Stimulated activated CD4-positive, alpha-beta T cell treated with anti-CD3 and anti-CD28 coated beads, TNF-alpha, amount 100 ng/mL, for 1 hour (primary cell): Measurements from ENCODE around the gene PXN.

ENCODE experiments used
- DNase-seq, 3 donors: peaks; one replicate each; pipeline ENCODE4 v3.0.0-alpha.2; 2020; ENCODE audit warnings: low read depth in 3 of 3, low spot score in 1 of 3

PXN gene

GRCh38 chr12:120180975-120181374, 84.6 kb downstream of the PXN start:
- no peak for DNase-seq

GRCh38 chr12:120175537-120175936, 90.0 kb downstream of the PXN start:
- DNase-seq, result no peak

GRCh38 chr12:120175062-120175461, 90.5 kb downstream of the PXN start:
- DNase-seq, result no peak

- DNase-seq, result no peak
These were observed 93.5 kb downstream of the PXN start for GRCh38 chr12:120172053-120172452.

GRCh38 chr12:120170631-120171030, 94.9 kb downstream of the PXN start:
- no peak for DNase-seq

DNA sequence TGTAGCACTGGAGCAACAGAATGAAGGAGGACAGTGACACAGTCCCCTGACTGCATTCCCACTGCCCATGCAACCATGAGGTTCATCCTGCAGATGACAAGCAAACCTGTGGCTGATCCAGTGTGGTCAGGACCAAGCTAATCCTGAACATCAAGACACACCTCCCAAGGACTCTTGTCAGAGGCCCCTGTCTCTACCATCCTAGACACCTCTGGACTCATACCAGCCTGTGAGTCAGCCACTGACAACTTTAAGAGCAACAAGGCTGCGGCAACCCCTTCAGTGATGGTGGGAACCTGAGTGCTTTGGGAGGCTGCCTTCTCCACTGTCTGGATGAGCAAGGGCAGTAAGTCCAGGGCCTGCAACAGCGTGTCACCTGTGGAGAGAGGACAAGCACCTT, 95.6 kb downstream of the PXN start:
- DNase-seq, result no peak

DNA sequence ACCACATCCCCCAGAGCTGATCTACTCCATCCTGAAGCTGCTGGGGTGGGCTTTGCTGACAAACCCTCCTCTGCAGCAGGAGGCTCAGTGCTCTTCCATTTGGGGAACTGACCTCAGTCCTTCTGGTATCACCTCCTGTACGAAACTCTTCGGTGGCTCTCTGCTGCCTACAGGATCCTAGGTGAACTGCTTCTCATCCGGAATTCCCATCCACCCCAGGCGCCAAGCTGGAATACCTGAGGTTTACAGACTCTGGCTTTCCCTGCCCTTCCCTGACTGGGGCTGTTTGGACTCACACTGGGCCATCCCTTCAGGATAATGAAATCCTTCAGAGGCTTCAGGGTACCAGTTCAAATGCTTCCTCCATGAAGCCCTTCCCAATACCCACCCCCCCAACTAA, 97.2 kb downstream of the PXN start:
- no peak for DNase-seq

DNA sequence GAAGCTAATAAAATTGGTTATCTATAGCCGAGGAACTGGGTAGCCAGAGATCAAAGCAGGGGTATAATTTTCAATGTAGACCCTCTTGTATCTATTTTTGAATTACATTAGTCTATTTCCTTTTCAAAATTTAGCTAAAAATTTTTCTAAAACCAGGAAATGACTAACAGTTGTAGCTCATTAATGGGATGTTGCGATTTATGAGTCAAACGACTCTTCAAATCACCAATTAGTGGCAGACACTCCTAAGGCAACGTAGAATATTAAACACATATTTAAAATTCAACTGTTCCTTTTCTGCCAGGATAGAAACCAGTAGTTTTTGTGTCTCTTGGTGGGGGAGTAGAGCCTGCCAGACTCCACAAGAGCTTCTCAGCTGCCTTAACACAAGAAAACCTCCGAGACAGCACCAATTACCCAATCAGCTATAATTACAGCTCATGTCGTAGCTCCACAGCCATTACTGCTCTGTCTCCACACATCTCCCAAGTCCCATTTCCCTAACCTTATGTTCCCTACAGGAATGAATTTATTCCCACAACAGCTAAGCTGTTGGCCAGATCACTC, 97.9 kb downstream of the PXN start:
- no peak for DNase-seq

GRCh38 chr12:120164293-120164692, 101.2 kb downstream of the PXN start:
- DNase-seq, result no peak

GRCh38 chr12:120162763-120163162, 102.8 kb downstream of the PXN start:
- no peak for DNase-seq

GRCh38 chr12:120161852-120162251, 103.7 kb downstream of the PXN start:
- DNase-seq, result no peak
